Uterus (tissue), 4 donors: ENCODE measurements around the gene UGT1A4. TPM values are rescaled to one million over a fixed set of nuclear protein-coding genes. Genes with fewer than 3 reads are reported as not detected.
"Not testable (repeated sequence)": the region's sequence is repeated elsewhere in the genome, so short reads cannot be mapped to it uniquely, and the experiment has no call there.

Source experiments
- DNase-seq, 2 donors: peaks; one replicate each; pipeline ENCODE4 v3.0.0-alpha.2; 2019 to 2020
- H3K27ac ChIP-seq, 2 donors: fragments of 200-600 bp; sonication (generic); 1 replicate in 1 of 2; 2 replicates in 1 of 2; pipeline ENCODE4 v1.5.1; 2016 to 2018
- H3K27me3 ChIP-seq, 2 donors: fragments of 200-600 bp; sonication (generic); one replicate each; pipeline ENCODE4 v1.5.1; 2018 to 2019; ENCODE audit warnings: control low read depth in 1 of 2
- H3K36me3 ChIP-seq, 2 donors: fragments of 200-600 bp; sonication (generic); one replicate each; pipeline ENCODE4 v1.5.1; 2019; ENCODE audit warnings: control low read depth in 1 of 2
- H3K4me1 ChIP-seq, 2 donors: fragments of 200-600 bp; sonication (generic); one replicate each; pipeline ENCODE4 v1.5.1; 2018 to 2019; ENCODE audit warnings: control low read depth in 1 of 2
- H3K4me3 ChIP-seq, 2 donors: fragments of 200-600 bp; sonication (generic); 1 replicate in 1 of 2; 2 replicates in 1 of 2; pipeline ENCODE4 v1.5.1; 2018 to 2019; ENCODE audit warnings: mild to moderate bottlenecking in 1 of 2
- H3K9me3 ChIP-seq, 2 donors: fragments of 200-600 bp; sonication (generic); one replicate each; pipeline ENCODE4 v1.5.1; 2019; ENCODE audit warnings: control low read depth in 1 of 2
- CTCF ChIP-seq, 4 experiments: fragments of 200-600 bp in 2 of 4; fragments of 450-650 bp in 2 of 4; sonication (generic) in 2 of 4; IDR thresholded peaks; one replicate each; pipeline ENCODE4 v1.5.1; 2016 to 2019; ENCODE audit warnings: antibody characterized with exemption in 4 of 4, mild to moderate bottlenecking in 2 of 4, moderate library complexity in 1 of 4
- POLR2A ChIP-seq, 2 donors: fragments of 450-650 bp; IDR thresholded peaks; one replicate each; pipeline ENCODE4 v1.6.1; 2016; ENCODE audit warnings: antibody characterized with exemption in 2 of 2, mild to moderate bottlenecking in 1 of 2, moderate library complexity in 1 of 2
- intact Hi-C: fragments of 100-400 bp; cut with DNase I; formaldehyde crosslinking; loops from one replicate; pipeline ENCODE4 v1.15.1; 2023; ENCODE audit warnings: low total_unique reads
- total RNA-seq, 4 donors: library from RNA; depleted of rRNA in 3 of 4; stranded (reverse); fragments of >200 nt in 3 of 4; gene quantifications; one replicate each; pipeline versions ENCODE4 v1.1.0 to v1.2.4, GENCODE V29; 2014 to 2023
- donor health status: DM: yes; HTN: yes; CAD: no.

Gene UGT1A4
- total RNA-seq, 4 donors from 2014 or later: not detected

DNA sequence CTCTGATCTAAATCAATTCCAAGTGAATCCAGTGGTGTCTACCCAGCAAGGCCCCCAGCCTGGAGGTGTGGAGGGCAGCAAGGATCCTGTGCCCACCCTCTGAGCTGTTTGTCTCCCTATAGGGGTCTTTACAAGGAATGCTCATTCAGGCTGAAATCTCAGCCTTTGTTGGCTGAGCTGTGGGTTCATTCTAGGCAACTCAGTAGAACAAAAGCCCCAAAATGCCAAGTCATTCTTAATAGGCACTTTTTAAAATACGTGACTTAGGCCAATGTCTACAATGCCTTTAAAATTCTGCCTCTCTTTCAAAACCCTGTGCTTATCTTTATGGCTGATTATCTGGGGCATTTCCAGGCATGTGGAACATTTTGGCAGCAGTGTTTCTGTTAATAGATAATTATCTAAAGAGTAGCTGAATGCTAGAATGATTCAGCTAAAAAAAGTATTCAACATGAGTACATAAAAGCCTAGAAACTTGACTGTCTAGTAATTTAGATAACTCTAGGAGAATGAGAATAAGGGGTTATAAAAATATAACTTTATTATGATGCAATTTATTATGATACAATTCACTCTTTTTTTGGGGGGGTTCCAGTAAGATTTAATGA lies 18.4 kb upstream of the UGT1A4 start:
- TF ChIP-seq CTCF (IDR thresholded peaks at IDR 0.05) (no peak), POLR2A (IDR thresholded peaks at IDR 0.05) (no peak)
- H3K27ac ChIP-seq: no peak overlapping the region
- no peaks in the 10 kb centered on the region for H3K4me1 ChIP-seq
- H3K36me3 ChIP-seq: no peaks in the 10 kb centered on the region
- intact Hi-C loops: no loop called here
- no peaks in the 10 kb centered on the region for H3K9me3 ChIP-seq
- H3K27me3 ChIP-seq: no peaks in the 10 kb centered on the region
- no peak overlapping the region for H3K4me3 ChIP-seq
- DNase-seq: no peak

DNA sequence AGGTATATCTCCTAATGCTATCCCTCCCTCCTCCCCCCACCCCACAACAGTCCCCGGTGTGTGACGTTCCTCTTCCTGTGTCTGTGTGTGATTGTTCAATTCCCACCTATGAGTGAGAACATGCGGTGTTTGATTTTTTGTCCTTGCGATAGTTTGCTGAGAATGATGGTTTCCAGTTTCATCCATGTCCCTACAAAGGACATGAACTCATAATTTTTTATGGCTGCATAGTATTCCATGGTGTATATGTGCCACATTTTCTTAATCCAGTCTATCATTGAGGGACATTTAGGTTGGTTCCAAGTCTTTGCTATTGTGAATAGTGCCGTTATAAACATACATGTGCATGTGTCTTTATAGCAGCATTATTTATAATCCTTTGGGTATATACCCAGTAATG lies 17.7 kb upstream of the UGT1A4 start:
- H3K27ac ChIP-seq, intact Hi-C loops: not testable (repeated sequence)

GRCh38 chr2:233702238-233702637 lies 16.3 kb upstream of the UGT1A4 start:
- no peak for TF ChIP-seq CTCF (IDR thresholded peaks at IDR 0.05)
- H3K36me3 ChIP-seq: no peaks in the 10 kb centered on the region
- no peak overlapping the region for H3K4me3 ChIP-seq
- no peaks in the 10 kb centered on the region for H3K27me3 ChIP-seq
- no peaks in the 10 kb centered on the region for H3K9me3 ChIP-seq
- H3K4me1 ChIP-seq: no peaks in the 10 kb centered on the region
- intact Hi-C loops: no loop called here
- no peak overlapping the region for H3K27ac ChIP-seq
- DNase-seq: no peak

More for the DNA sequence above, 17.7 kb upstream of the UGT1A4 start:
- H3K4me3 ChIP-seq, H3K4me1 ChIP-seq, H3K9me3 ChIP-seq, H3K36me3 ChIP-seq, DNase-seq, H3K27me3 ChIP-seq: not testable (repeated sequence)

DNA sequence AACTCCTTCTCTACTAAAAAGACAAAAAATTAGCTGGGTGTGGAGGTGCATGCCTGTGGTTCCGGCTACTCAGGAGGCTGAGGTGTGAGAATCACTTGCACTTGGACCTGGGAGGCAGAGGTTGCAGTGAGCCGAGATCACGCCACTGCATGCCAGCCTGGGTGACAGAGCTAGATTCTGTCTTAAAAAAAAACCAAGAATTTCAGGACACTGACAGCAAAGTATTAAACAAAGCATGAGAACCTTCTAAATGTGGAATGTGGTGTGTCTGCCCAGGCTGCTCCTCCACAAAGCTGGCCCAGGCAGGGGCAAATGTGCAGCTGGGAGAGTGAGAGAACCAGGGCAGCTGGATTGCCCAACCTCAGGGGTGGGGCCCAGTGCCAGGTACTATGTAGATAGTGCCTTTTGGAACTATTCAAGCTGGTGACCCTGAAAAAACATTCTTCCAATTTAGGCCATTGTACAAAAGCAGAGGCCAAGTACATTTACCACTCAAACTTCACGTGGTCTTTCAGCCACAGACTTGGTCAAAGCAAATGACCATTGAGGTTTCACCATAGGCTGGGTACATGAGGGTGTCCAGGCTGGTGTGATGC lies 12.5 kb upstream of the UGT1A4 start:
- intact Hi-C loops: no loop called here

GRCh38 chr2:233706720-233707119 lies 11.8 kb upstream of the UGT1A4 start:
- intact Hi-C loops: no loop called here
- H3K27ac ChIP-seq: no peak overlapping the region
- no peaks in the 10 kb centered on the region for H3K9me3 ChIP-seq
- H3K4me3 ChIP-seq: no peak overlapping the region
- no peak for TF ChIP-seq POLR2A (IDR thresholded peaks at IDR 0.05)
- TF ChIP-seq CTCF (IDR thresholded peaks at IDR 0.05): no peak
- H3K4me1 ChIP-seq: no peaks in the 10 kb centered on the region
- H3K36me3 ChIP-seq: no peaks in the 10 kb centered on the region
- H3K27me3 ChIP-seq: no peaks in the 10 kb centered on the region
- no peak for DNase-seq

More for the DNA sequence above, 12.5 kb upstream of the UGT1A4 start:
- H3K4me3 ChIP-seq: no peak overlapping the region
- no peaks in the 10 kb centered on the region for H3K9me3 ChIP-seq
- H3K27me3 ChIP-seq: no peaks in the 10 kb centered on the region
- H3K4me1 ChIP-seq: no peaks in the 10 kb centered on the region
- H3K27ac ChIP-seq: no peak overlapping the region
- DNase-seq: no peak
- no peak for TF ChIP-seq POLR2A (IDR thresholded peaks at IDR 0.05)
- TF ChIP-seq CTCF (IDR thresholded peaks at IDR 0.05): no peak
- H3K36me3 ChIP-seq: no peaks in the 10 kb centered on the region
